Panc1 (cell line): ENCODE measurements around the gene ENTPD8.

ENCODE experiments used
- CTCF ChIP-seq: fragments of 450-650 bp; IDR thresholded peaks from 2 replicates; pipeline ENCODE4 v1.5.1; 2017; ENCODE audit warnings: mild to moderate bottlenecking
- POLR2AphosphoS5 ChIP-seq: IDR thresholded peaks from 2 replicates; pipeline ENCODE4 v1.6.1; 2012; ENCODE audit warnings: mild to moderate bottlenecking, low read depth, low read length, moderate library complexity
- SIN3A ChIP-seq: IDR thresholded peaks from 2 replicates; pipeline ENCODE4 v1.6.1; 2012; ENCODE audit warnings: low read depth, mild to moderate bottlenecking, low read length, moderate library complexity, borderline replicate concordance; ENCODE audit not compliant: insufficient read depth
- TCF7L2 ChIP-seq: IDR thresholded peaks from 2 replicates; pipeline ENCODE4 v1.6.1; 2011; ENCODE audit warnings: mild to moderate bottlenecking, low read depth, low read length, inconsistent platforms
- TF ChIP-seq, protein P1 (sequence below), 2 experiments: IDR thresholded peaks; 2 replicates each; pipeline ENCODE4 v1.6.1; 2011 to 2012; ENCODE audit warnings: low read depth in 2 of 2, control low read depth in 1 of 2, low read length in 1 of 2, mild to moderate bottlenecking in 1 of 2, moderate library complexity in 1 of 2; ENCODE audit not compliant: insufficient read depth in 1 of 2

- TF ChIP-seq CTCF, result no peak
- TF ChIP-seq POLR2AphosphoS5, result no peak
- TF ChIP-seq, protein P1, sequence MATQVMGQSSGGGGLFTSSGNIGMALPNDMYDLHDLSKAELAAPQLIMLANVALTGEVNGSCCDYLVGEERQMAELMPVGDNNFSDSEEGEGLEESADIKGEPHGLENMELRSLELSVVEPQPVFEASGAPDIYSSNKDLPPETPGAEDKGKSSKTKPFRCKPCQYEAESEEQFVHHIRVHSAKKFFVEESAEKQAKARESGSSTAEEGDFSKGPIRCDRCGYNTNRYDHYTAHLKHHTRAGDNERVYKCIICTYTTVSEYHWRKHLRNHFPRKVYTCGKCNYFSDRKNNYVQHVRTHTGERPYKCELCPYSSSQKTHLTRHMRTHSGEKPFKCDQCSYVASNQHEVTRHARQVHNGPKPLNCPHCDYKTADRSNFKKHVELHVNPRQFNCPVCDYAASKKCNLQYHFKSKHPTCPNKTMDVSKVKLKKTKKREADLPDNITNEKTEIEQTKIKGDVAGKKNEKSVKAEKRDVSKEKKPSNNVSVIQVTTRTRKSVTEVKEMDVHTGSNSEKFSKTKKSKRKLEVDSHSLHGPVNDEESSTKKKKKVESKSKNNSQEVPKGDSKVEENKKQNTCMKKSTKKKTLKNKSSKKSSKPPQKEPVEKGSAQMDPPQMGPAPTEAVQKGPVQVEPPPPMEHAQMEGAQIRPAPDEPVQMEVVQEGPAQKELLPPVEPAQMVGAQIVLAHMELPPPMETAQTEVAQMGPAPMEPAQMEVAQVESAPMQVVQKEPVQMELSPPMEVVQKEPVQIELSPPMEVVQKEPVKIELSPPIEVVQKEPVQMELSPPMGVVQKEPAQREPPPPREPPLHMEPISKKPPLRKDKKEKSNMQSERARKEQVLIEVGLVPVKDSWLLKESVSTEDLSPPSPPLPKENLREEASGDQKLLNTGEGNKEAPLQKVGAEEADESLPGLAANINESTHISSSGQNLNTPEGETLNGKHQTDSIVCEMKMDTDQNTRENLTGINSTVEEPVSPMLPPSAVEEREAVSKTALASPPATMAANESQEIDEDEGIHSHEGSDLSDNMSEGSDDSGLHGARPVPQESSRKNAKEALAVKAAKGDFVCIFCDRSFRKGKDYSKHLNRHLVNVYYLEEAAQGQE (IDR thresholded peaks at IDR 0.05; ENCODE audit: insufficient read depth in 1 of 2, low read depth in 2 of 2, low read length in 1 of 2), result no peak
- TF ChIP-seq SIN3A, result no peak
- no peak for TF ChIP-seq TCF7L2
Observed at GRCh38 chr9:137458194-137459151, 17.3 kb upstream of the ENTPD8 start.
